ENCODE results near the gene CRYBG1. TPM values are rescaled to one million over a fixed set of nuclear protein-coding genes. Genes with fewer than 3 reads are reported as not detected.

Gene CRYBG1
- total RNA-seq, 1 experiment from 2014 or later = 10.1 TPM

DNA sequence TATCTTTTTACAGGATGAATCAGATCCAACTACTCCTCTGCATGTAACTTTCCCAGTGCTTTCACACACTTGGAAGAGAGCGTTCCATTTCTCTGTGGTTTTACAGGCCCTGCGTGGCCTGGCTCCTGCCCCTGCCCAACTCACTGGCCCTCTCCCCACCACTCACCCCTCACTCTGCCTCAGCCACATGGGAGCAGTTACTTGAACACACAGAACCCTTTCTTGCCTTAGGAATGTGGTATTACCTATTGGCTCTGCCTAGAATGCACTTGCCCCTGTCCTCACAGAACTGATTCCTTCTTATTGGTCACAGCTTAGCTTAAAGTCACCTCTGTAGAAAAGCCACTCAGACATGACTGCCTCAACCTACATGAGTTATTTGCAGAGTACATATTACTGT lies 108.4 kb downstream of the CRYBG1 start:
- DNase-seq (ENCODE audit: low spot score) = no peak
- Mint-ChIP-seq H3K9me3 (no peaks in the 10 kb centered on the region), H3K36me3 (no peaks in the 10 kb centered on the region), H3K27me3 (ENCODE audit: low read depth) (no peaks in the 10 kb centered on the region), H3K27ac (no peak overlapping the region; the same call in 1 of the 2 replicates), H3K4me3 (no peak overlapping the region), H3K4me1 (peaks cover 4% of the 10 kb centered on the region)
- TF ChIP-seq FOXP1 (CRISPR knock-in tag; IDR thresholded peaks at IDR 0.05; ENCODE audit: borderline replicate concordance) = no peak
- no peak for TF ChIP-seq PRRX2 (CRISPR knock-in tag; IDR thresholded peaks at IDR 0.05)
- TF ChIP-seq ZNF263 (CRISPR knock-in tag; IDR thresholded peaks at IDR 0.05; ENCODE audit: low read depth) = no peak
- no peak for TF ChIP-seq ZNF671 (CRISPR knock-in tag; IDR thresholded peaks at IDR 0.05)
- TF ChIP-seq, protein P1, sequence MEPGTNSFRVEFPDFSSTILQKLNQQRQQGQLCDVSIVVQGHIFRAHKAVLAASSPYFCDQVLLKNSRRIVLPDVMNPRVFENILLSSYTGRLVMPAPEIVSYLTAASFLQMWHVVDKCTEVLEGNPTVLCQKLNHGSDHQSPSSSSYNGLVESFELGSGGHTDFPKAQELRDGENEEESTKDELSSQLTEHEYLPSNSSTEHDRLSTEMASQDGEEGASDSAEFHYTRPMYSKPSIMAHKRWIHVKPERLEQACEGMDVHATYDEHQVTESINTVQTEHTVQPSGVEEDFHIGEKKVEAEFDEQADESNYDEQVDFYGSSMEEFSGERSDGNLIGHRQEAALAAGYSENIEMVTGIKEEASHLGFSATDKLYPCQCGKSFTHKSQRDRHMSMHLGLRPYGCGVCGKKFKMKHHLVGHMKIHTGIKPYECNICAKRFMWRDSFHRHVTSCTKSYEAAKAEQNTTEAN (CRISPR knock-in tag; IDR thresholded peaks at IDR 0.05) = no peak
- no peak for TF ChIP-seq NFATC4 (CRISPR knock-in tag; IDR thresholded peaks at IDR 0.05)
- TF ChIP-seq SMAD4 (CRISPR knock-in tag; IDR thresholded peaks at IDR 0.05) = no peak
- TF ChIP-seq ZNF396 (CRISPR knock-in tag; IDR thresholded peaks at IDR 0.05; ENCODE audit: borderline replicate concordance) = no peak
- TF ChIP-seq KAT7 (CRISPR knock-in tag; IDR thresholded peaks at IDR 0.05; ENCODE audit: borderline replicate concordance) = no peak
- TF ChIP-seq ATF2 (CRISPR knock-in tag; IDR thresholded peaks at IDR 0.05; ENCODE audit: borderline replicate concordance, low read depth) = no peak
- TF ChIP-seq, protein P2, sequence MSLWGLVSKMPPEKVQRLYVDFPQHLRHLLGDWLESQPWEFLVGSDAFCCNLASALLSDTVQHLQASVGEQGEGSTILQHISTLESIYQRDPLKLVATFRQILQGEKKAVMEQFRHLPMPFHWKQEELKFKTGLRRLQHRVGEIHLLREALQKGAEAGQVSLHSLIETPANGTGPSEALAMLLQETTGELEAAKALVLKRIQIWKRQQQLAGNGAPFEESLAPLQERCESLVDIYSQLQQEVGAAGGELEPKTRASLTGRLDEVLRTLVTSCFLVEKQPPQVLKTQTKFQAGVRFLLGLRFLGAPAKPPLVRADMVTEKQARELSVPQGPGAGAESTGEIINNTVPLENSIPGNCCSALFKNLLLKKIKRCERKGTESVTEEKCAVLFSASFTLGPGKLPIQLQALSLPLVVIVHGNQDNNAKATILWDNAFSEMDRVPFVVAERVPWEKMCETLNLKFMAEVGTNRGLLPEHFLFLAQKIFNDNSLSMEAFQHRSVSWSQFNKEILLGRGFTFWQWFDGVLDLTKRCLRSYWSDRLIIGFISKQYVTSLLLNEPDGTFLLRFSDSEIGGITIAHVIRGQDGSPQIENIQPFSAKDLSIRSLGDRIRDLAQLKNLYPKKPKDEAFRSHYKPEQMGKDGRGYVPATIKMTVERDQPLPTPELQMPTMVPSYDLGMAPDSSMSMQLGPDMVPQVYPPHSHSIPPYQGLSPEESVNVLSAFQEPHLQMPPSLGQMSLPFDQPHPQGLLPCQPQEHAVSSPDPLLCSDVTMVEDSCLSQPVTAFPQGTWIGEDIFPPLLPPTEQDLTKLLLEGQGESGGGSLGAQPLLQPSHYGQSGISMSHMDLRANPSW (CRISPR knock-in tag; conservative IDR thresholded peaks at IDR 0.05; ENCODE audit: low read depth) = no peak
- TF ChIP-seq, protein P3, sequence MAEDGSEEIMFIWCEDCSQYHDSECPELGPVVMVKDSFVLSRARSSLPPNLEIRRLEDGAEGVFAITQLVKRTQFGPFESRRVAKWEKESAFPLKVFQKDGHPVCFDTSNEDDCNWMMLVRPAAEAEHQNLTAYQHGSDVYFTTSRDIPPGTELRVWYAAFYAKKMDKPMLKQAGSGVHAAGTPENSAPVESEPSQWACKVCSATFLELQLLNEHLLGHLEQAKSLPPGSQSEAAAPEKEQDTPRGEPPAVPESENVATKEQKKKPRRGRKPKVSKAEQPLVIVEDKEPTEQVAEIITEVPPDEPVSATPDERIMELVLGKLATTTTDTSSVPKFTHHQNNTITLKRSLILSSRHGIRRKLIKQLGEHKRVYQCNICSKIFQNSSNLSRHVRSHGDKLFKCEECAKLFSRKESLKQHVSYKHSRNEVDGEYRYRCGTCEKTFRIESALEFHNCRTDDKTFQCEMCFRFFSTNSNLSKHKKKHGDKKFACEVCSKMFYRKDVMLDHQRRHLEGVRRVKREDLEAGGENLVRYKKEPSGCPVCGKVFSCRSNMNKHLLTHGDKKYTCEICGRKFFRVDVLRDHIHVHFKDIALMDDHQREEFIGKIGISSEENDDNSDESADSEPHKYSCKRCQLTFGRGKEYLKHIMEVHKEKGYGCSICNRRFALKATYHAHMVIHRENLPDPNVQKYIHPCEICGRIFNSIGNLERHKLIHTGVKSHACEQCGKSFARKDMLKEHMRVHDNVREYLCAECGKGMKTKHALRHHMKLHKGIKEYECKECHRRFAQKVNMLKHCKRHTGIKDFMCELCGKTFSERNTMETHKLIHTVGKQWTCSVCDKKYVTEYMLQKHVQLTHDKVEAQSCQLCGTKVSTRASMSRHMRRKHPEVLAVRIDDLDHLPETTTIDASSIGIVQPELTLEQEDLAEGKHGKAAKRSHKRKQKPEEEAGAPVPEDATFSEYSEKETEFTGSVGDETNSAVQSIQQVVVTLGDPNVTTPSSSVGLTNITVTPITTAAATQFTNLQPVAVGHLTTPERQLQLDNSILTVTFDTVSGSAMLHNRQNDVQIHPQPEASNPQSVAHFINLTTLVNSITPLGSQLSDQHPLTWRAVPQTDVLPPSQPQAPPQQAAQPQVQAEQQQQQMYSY (CRISPR knock-in tag; IDR thresholded peaks at IDR 0.05) = no peak
- no peak for TF ChIP-seq ZNF317 (CRISPR knock-in tag; IDR thresholded peaks at IDR 0.05; ENCODE audit: borderline replicate concordance, low read depth)
- no peak for TF ChIP-seq RELA (CRISPR knock-in tag; IDR thresholded peaks at IDR 0.05; ENCODE audit: borderline replicate concordance)
- no peak for TF ChIP-seq ETV6 (CRISPR knock-in tag; IDR thresholded peaks at IDR 0.05)
- no peak for TF ChIP-seq AR (CRISPR knock-in tag; IDR thresholded peaks at IDR 0.05)
- no peak for TF ChIP-seq TEAD1 (CRISPR knock-in tag; IDR thresholded peaks at IDR 0.05)
- no peak for TF ChIP-seq RORB (CRISPR knock-in tag; IDR thresholded peaks at IDR 0.05)
- TF ChIP-seq ZNF121 (CRISPR knock-in tag; IDR thresholded peaks at IDR 0.05) = no peak
- TF ChIP-seq ZNF425 (CRISPR knock-in tag; conservative IDR thresholded peaks at IDR 0.05) = no peak
- ATAC-seq = peak; percentile 61
- POLR2A ChIA-PET = no interaction called here
- CTCF ChIA-PET = no interaction called here

Measured in WTC11 (cell line).